ENCODE results near the gene SBNO2.

The SBNO2 gene

GRCh38 chr19:1154731-1155351 lies 19.2 kb downstream of the SBNO2 start:
- DNase-seq (ENCODE audit: low read depth in 2 of 2) = no peak

DNA sequence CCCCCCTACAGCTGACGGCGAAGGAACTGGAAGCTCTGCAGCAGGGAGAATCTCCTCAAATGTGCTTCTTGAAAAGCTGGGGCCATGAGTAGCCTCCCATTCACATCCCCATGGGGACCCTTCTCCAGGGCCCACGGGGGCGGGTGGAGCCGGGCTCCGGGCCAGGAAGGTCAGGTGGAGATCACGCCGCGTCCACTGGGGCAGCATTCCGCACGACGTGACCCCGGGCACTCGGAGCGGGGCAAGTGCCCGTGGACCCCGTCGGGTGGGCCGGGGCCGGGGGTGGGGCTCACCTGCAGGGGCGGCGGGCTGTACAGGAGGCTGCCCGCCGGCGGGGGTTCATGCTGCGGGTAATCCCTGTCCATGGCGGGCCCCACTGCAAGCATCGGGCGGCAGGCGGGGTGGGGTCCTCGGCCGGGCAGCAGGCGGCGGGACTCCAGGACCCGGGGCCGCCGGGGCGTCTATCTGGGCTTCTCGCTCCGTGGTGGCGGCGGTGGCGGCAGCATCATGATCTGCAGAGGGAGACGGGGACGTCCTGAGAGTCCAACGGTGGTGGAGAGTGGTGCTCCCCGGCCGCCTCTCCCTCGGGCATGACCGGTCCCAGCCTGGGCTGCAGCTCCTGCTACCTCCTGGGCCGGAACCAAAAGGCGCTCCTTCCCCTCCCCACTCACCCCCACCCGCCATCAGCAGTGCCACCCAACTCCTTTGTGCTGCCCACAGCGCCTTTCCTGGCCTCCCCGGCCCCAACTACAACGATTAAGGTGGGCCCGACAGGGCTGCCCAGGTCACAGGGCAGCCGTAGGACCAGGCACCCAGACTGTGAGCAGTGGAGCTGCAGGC lies 20.0 kb downstream of the SBNO2 start:
- DNase-seq (ENCODE audit: low read depth in 2 of 2) = no peak

DNA sequence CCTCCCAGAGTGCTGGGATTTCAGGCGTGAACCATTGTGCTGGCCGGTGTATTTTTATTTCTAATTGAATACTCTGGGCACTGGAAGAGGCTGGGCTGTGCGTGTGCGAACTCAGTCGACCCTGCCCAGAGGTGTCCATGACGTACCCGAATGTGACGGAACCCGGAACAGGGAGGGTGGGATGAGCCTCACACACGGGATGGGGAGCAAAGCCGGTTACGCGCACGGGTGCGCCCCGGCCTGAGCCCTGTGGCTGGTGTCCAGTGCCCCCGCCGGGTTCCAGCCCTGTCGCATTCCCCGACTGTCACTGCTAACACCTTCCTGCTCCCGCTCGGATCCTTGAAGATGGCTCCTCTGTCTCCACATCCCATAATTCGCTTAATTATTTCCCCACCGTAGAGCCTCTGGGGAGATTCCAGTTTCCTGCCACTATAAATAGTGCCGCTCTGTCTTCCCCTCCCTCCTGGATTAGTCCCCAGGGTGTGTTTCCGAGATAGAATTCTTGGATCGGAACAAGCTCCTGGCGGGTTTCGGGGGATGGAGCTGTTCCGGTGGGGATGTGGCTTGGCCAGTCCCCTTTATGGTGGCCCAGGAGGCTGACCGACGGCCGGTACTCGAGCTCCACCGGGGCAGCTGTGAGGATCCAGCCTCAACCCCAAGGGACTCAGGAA lies 22.0 kb downstream of the SBNO2 start:
- DNase-seq (ENCODE audit: low read depth in 2 of 2) = no peak

GRCh38 chr19:1151037-1151724 lies 22.9 kb downstream of the SBNO2 start:
- no peak for DNase-seq (ENCODE audit: low read depth in 2 of 2)

GRCh38 chr19:1150333-1151036 lies 23.6 kb downstream of the SBNO2 start:
- DNase-seq (ENCODE audit: low read depth in 2 of 2) = no peak

GRCh38 chr19:1149259-1150045 lies 24.6 kb downstream of the SBNO2 start:
- DNase-seq (ENCODE audit: low read depth in 2 of 2) = no peak

DNA sequence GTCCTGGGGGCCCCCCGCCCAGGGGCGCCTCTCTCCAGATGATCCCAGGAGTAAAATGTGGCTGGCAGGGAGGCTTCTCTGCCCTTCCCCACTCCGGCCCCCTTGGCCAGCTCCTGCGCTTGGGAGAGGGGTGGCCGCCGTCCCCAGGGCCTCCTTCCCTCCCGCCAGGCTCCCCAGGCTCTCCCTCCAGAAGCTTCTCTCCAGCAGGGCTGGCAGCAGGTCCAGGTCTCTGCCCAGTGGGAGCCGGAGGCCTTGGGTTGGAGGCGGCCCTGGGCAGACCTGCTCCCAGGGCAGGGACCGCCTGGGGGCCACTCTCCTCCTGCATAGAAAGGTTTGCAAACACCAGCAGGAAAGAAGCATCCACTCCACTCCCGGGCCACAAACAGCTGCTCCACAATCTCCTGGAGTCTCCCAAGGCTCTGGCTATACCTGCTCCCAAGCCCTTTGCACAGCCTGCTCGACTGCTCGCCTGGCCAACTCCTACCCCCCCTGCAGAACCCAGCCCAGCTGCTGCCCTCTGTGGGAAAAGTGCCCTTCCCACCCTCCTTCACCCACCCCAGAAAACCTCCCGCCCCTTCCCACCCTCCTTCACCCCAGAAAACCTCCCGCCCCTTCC lies 26.0 kb downstream of the SBNO2 start:
- no peak for DNase-seq (ENCODE audit: low read depth in 2 of 2)

DNA sequence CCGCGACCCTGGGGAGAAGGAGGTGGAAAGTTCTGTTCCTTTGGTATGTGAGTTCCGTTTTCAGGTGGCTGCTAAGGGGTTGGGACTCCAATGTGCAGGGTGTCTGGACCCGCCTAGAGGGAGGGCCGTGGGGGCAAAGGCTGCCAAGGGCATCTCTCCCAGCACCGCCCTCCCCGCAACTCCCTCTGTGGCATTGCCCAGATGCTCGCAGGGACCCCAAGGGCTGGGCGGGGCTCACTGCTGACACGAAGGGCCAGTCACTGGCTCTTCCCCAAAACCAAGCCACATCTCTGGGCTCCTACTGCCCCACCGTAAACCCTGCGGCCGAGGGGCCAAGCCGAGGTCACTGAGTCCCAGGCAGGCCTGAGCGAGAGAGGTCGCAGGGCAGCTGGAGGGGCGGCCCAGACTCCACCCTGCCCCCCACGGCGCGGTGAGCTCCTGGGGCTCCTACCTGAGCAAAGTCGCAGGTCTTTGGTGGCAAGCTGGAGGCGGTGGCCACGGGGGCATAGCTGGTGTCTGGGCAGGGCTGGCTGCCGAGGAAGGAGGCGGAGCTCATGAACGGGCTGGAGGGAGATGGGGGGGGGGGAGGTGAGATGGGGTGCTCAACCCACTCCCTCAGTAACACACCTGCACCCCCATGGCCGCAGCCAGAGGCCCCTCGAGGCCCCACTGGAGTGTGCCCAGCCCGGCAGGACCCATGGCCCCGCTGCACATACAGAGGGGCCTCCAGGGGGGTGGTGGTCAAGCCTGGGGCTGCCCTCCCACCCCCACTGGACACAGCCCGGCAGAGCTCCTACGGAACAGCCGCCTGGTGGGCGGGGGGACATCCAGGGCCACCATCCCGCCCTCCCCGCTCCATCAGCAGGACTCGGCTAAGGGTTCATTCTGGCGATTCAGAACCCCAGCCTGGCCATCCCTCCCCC lies 26.9 kb downstream of the SBNO2 start:
- DNase-seq (ENCODE audit: low read depth in 2 of 2) = no peak

GRCh38 chr19:1146412-1146699 lies 27.7 kb downstream of the SBNO2 start:
- no peak for DNase-seq (ENCODE audit: low read depth in 2 of 2)

DNA sequence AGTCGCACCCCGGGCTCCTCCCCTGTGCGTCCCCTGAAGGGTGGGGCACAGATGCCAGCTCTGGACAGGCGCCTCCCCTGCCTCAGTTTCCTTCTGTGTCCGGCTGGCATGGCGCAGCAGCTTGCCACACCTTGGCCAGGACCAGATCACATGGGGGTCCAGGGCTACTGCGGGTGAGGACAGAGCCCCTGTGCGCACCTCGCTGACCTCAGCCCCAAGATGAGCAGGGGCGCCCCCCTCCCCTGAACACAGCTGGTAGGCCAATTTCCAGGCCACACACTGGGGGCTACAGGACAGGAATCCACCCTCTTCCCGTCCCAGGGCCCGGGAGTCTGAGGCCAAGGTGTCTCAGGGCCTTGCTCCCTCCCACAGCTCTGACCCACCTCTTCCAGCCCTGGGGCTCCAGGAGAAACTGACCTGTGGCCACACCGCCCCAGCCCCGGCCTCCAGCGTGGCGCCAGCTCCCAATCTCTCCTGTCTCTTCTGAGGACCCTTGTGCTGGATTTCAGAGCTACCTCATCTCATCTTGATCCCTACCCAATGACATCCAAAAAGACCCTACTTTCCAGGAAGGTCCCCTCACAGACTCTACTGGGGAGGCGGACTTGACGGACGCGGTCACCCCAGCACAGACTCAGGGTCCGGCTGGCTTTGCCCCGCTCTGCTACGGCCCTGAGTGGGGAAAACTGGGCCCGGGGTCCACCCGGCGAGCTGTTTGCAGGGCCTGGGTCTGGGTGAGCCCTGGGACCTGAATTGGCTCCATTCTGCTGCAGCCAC lies 28.2 kb downstream of the SBNO2 start:
- no peak for DNase-seq (ENCODE audit: low read depth in 2 of 2)

GRCh38 chr19:1144741-1145140 lies 29.3 kb downstream of the SBNO2 start:
- DNase-seq (ENCODE audit: low read depth in 2 of 2) = no peak

DNA sequence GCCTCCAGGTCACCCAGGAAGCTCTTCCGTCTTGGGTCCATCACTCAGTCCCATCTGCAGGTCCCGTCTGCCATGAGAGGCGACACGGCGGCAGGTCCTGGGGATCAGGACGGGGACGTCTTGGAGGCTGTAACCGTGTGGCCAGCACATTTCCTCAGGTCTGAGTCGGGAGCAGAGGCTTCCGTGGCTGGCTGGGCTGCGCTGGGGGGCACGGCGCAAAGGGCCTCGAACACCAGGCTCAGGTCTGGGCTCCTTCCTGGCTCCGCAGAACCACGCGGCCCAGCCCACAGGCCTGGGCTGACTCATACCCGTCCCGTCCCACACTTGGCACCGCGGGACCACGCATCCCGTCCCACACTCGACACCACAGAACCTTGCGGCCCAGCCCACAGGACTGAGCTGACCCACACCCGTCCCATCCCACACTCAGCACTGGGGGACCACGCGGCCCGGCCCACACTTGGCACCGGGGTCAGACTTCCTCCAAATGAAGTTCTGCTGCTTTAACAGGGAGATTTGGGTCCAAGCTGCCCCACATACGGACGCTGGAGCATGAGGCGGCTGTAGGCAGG lies 30.2 kb downstream of the SBNO2 start:
- no peak for DNase-seq (ENCODE audit: low read depth in 2 of 2)

GRCh38 chr19:1141944-1142343 lies 32.1 kb downstream of the SBNO2 start:
- no peak for DNase-seq (ENCODE audit: low read depth in 2 of 2)

GRCh38 chr19:1140272-1141027 lies 33.6 kb downstream of the SBNO2 start:
- DNase-seq (ENCODE audit: low read depth in 2 of 2) = no peak

DNA sequence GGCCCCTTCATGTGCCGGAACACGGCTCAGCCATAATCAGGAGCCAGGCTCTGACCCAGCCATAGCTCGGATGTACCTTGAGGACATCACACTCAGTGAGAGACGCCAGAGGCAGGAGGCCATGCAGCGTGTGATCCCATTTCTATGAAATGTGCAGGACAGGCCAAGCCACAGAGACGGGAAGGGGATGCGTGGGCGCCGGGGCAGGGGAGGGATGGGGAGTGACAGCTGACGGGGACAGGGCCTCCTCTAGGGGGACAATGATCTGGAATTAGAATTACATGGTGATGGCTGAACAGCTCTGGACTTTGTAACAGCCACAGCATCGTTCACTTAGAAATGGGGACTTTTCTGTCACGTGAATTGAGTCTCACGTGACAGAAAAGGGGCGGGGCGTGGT lies 34.9 kb downstream of the SBNO2 start:
- DNase-seq (ENCODE audit: low read depth in 2 of 2) = no peak

DNA sequence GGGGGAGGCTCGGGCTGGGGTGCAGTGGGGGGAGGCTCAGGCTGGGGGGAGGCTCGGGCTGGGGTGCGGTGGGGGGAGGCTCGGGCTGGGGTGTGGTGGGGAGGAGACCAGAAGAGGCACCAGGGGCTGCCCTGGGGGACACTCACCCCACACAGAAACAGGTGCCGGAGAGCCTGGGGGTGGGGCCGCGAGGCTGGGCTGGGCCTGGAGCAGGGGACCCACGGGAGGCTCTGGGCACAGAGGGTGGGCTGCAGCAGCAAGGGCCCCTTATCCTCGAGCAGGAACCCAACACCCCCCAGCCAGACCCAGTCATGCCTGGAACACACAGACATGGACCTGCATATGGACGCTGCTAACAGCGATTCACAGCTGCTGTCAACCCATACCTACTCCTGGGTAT lies 35.9 kb downstream of the SBNO2 start:
- DNase-seq (ENCODE audit: low read depth in 2 of 2) = no peak

DNA sequence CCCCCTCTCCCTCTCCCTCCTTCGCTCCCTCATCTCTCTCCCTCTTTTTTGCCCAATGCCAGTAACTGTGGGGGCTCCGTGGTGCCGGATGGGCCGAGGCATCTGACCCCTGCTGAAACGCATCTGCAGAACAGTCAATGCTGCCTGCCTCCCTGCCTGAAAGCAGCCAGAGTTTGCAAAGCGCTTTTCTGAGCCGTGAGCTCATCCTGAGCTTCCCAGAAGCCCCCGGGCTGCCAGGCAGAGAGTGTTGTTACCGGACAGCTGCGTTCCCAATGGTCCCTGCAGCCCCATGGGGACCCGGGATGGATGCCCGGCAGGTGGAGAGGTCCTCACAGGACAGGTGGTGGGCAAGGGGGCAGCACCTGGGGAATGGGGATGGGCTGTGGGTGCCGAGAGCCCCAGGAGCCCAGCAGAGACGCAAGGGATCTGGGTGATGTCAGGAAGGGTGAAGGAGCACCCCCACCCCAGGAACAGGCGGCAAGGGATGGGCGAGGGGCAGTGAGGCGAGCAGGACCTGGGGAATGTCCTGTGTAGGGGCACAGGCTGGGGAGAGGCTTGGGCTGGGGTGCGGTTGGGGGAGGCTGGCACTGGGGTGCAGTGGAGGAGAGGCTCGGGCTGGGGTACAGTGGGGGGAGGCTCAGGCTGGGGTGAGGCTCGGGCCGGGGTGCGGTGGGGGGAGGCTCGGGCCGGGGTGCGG lies 37.3 kb downstream of the SBNO2 start:
- no peak for DNase-seq (ENCODE audit: low read depth in 2 of 2)

Measured in stimulated activated CD4-positive, alpha-beta T cell treated with anti-CD3 and anti-CD28 coated beads, Interleukin-1b, Interleukin-23, amount 100 ng/mL, for 4 hours (primary cell).